SU-DHL-6 (cell line): ENCODE measurements around the gene CD109.

ENCODE experiments used
- H2AFZ ChIP-seq: fragments of 200-600 bp; sonication (generic); 2 replicates; pipeline ENCODE4 v1.6.1; 2014; ENCODE audit warnings: low read depth, mild to moderate bottlenecking, moderate library complexity, mixed read lengths, antibody characterized with exemption, low read length; ENCODE audit not compliant: severe bottlenecking
- H3F3A ChIP-seq: fragments of 200-600 bp; shearing (Covaris generic); 2 replicates; pipeline ENCODE4 v1.6.0; 2016; ENCODE audit warnings: antibody characterized with exemption, mild to moderate bottlenecking; ENCODE audit not compliant: insufficient read depth
- H3K27ac ChIP-seq: fragments of 200-600 bp; sonication (generic); 2 replicates; pipeline ENCODE4 v1.5.1; 2016; ENCODE audit warnings: low read depth, mild to moderate bottlenecking, low read length, moderate library complexity, mixed read lengths
- H3K27me3 ChIP-seq: fragments of 200-600 bp; sonication (generic), shearing (Covaris generic); 2 replicates; pipeline ENCODE4 v1.6.0; 2014; ENCODE audit warnings: mild to moderate bottlenecking, low read length
- H3K36me3 ChIP-seq: fragments of 200-600 bp; sonication (generic); 2 replicates; pipeline ENCODE4 v1.6.1; 2014; ENCODE audit warnings: mild to moderate bottlenecking, low read length, mixed read lengths
- H3K4me2 ChIP-seq: fragments of 300-600, 200-600 bp; shearing (Covaris generic), sonication (generic); 2 replicates; pipeline ENCODE4 v1.6.0; 2014; ENCODE audit warnings: low read length, low read depth, mild to moderate bottlenecking; ENCODE audit not compliant: poor library complexity, severe bottlenecking
- H3K4me3 ChIP-seq: fragments of 200-600 bp; sonication (generic); 2 replicates; pipeline ENCODE4 v1.5.1; 2014; ENCODE audit warnings: antibody characterized with exemption, low read length, mild to moderate bottlenecking, mixed read lengths; ENCODE audit not compliant: insufficient read depth, poor library complexity, severe bottlenecking
- H3K79me2 ChIP-seq: fragments of 200-600 bp; sonication (generic); 2 replicates; pipeline ENCODE4 v1.6.1; 2014; ENCODE audit warnings: mild to moderate bottlenecking, low read length, moderate library complexity; ENCODE audit not compliant: insufficient read depth
- H3K9ac ChIP-seq: fragments of 200-600 bp; sonication (generic); 2 replicates; pipeline ENCODE4 v1.7.0; 2014; ENCODE audit warnings: mild to moderate bottlenecking, low read length
- H3K9me2 ChIP-seq: fragments of 200-600 bp; sonication (generic); replicated peaks from 2 replicates; pipeline ENCODE4 v1.6.1; 2014; ENCODE audit warnings: low read length; ENCODE audit not compliant: insufficient read depth
- H3K9me3 ChIP-seq: fragments of 200-600 bp; sonication (generic); 2 replicates; pipeline ENCODE4 v1.6.1; 2014; ENCODE audit warnings: low read length, mixed read lengths; ENCODE audit not compliant: insufficient read depth
- H4K20me1 ChIP-seq: fragments of 200-600 bp; sonication (generic); 2 replicates; pipeline ENCODE4 v1.6.1; 2014; ENCODE audit warnings: low read depth, mild to moderate bottlenecking, antibody characterized with exemption, low read length, moderate library complexity, mixed read lengths
- EZH2phosphoT487 ChIP-seq: fragments of 200-600 bp; sonication (generic), shearing (Covaris generic); conservative IDR thresholded peaks from 2 replicates; pipeline ENCODE4 v1.6.1; 2018; ENCODE audit warnings: mild to moderate bottlenecking, antibody characterized with exemption, low read length, moderate library complexity, mixed read lengths
- TF ChIP-seq, protein P1 (sequence below): fragments of 200-600 bp; sonication (generic); IDR thresholded peaks from one replicate; pipeline ENCODE4 v1.5.1; 2017; ENCODE audit warnings: antibody characterized with exemption, mild to moderate bottlenecking, low read length, moderate library complexity; ENCODE audit not compliant: insufficient read depth, poor library complexity, severe bottlenecking

CD109 gene

DNA sequence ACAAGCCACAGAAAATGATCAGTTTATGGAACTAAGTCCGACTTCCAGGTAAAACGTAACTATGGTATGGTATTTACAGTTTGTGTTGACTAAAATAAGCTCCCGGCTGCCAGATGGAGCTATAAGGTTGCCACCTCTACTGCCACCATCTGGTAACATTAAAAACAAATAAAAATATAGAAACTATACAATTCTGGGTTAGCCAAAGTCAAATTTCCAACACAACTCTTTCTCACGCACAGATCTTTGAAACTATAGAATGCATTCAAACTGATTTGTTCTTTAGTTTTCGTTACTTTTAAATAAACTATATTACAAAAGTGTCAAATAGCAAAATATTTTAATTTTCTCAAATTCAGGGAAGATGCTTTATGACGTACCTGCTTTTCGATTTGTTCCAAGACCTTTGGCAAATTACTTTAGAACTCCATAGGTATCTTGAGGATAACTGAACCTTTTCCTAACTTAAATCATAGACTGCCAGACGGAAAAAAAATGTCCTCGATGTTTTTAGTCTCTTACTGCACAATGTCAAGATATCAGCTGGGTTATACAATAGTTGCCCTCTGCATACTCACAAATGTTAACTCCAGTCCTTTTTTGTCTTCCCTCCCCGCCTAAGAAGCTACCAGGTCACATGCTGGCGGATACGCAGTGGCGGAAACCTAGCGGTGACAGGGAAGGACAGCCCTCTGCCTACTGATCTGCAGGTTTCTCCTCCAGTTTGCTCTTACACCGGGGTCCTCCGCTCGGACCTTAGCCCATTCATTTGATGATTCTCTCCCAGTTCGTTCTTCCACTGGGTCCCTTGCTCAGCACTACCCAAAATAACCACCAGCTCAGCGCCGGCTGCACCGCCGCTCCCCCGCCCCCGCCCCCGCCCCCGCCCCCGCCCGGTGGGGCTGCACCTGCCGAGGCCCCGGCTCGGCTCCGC is 43.1 kb upstream of the CD109 start:
- Histone ChIP-seq H3K9me3 (no peaks in the 10 kb centered on the region), H4K20me1 (no peaks in the 10 kb centered on the region), H2AFZ (peak overlapping the region; percentile 65), H3K36me3 (no peaks in the 10 kb centered on the region), H3K27me3 (no peaks in the 10 kb centered on the region), H3K9me2 (no peaks in the 10 kb centered on the region), H3K79me2 (peaks cover 13% of the 10 kb centered on the region), H3K9ac (peak overlapping the region; percentile 92), H3K27ac (peak overlapping the region; percentile 86), H3K4me3 (peak overlapping the region; percentile 63), H3K4me2 (peak overlapping the region; percentile 100), H3F3A (peaks cover 26% of the 10 kb centered on the region)
- no peak for TF ChIP-seq EZH2phosphoT487
- TF ChIP-seq, protein P1, sequence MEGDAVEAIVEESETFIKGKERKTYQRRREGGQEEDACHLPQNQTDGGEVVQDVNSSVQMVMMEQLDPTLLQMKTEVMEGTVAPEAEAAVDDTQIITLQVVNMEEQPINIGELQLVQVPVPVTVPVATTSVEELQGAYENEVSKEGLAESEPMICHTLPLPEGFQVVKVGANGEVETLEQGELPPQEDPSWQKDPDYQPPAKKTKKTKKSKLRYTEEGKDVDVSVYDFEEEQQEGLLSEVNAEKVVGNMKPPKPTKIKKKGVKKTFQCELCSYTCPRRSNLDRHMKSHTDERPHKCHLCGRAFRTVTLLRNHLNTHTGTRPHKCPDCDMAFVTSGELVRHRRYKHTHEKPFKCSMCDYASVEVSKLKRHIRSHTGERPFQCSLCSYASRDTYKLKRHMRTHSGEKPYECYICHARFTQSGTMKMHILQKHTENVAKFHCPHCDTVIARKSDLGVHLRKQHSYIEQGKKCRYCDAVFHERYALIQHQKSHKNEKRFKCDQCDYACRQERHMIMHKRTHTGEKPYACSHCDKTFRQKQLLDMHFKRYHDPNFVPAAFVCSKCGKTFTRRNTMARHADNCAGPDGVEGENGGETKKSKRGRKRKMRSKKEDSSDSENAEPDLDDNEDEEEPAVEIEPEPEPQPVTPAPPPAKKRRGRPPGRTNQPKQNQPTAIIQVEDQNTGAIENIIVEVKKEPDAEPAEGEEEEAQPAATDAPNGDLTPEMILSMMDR, result peak; percentile 19

DNA sequence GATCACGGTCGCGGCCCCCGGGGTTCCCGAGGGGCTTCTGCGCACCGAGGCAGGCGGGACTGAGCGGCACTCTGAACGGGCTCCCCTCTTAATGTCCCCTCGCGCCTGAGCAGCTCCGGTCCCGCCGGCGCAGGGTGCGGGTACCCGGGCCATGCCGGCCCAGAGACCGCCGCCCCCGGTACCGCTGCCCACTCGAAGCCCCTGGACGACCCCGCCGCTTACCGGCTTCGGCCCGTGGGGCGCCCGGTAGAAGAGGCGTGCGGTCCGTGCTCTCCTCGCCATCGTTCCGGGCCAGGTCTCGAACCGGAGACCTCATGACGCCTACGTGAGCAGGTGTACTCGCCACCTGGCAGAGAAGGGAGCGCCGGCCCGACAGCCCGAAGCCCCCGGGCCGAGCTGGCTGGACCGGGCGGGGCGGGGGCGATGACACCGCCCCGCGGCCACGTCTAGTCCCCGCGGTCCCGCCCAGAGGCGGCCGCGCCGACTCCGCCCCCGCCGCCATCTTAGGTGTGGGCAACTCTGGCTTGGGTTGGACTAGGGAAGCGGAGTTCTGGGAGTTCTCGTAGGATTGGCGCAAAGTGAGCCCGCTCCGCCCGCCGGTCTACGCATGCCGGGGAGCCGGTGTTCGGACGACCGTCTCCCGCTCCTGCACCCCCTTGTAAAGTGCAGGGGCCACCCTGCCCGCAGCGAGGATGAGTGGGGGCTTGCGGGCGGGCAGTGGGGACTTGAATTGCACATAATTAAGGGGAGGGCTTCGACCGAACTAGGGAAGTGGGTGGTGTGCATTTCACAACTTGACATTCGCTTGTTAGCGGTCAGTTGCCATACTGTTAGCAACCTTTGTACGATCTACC is 42.2 kb upstream of the CD109 start, which contains the start of gene SLC17A5:
TSS of gene SLC17A5 (minus strand) at position 422 of the 854 bp plus-strand sequence. CDS start at position 316, 106 bp downstream.
- Histone ChIP-seq H3K9me2 (no peaks in the 10 kb centered on the region), H3K9ac (peak within 1 kb of the TSS; percentile 92), H3K36me3 (no peaks in the 10 kb centered on the region), H3K9me3 (no peaks in the 10 kb centered on the region), H2AFZ (peak within 1 kb of the TSS; percentile 84), H3K79me2 (peaks cover 13% of the 10 kb centered on the region), H3F3A (peaks cover 26% of the 10 kb centered on the region), H3K4me2 (peak within 1 kb of the TSS; percentile 100), H3K27ac (peak within 1 kb of the TSS; percentile 86), H3K4me3 (peak within 1 kb of the TSS; percentile 63), H3K27me3 (no peaks in the 10 kb centered on the region), H4K20me1 (no peaks in the 10 kb centered on the region)
- TF ChIP-seq EZH2phosphoT487, result no peak
- TF ChIP-seq, protein P1, result no peak

DNA sequence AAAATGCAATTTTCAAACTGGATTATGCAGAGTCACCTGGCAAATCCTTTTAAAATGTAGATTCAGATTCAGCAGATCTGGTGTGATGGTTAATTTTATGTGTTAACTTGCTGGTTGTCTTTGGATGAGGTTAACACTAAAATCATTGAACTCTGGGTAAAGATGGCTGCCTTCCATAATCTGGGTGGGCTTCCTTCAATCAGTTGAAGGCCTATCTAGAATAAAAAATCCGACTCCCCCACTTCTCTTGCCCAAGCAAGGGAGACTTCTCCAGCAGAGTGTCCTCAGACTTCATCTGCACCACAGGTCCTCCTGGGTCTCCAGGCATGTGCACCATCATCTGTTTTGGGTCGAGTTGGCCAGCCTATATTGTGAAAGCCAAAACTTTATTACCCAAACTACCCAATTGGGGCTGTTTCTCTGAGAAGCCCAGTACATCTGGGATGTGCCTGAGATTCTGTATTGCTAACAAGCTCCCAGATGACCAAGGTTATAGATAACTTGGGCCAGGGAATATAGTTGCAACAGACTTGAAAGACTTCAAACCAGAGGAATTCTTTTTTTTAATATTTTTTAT is 40.6 kb upstream of the CD109 start:
- H3K9me2 ChIP-seq, result no peaks in the 10 kb centered on the region
- H3F3A ChIP-seq, result peaks cover 26% of the 10 kb centered on the region
- no peaks in the 10 kb centered on the region for H3K27me3 ChIP-seq
- no peak overlapping the region for H2AFZ ChIP-seq
- H3K36me3 ChIP-seq, result no peaks in the 10 kb centered on the region
- no peak for TF ChIP-seq EZH2phosphoT487
- TF ChIP-seq, protein P1, result no peak
- H3K79me2 ChIP-seq, result peaks cover 13% of the 10 kb centered on the region
- H3K27ac ChIP-seq, result no peak overlapping the region
- H3K9ac ChIP-seq, result no peak overlapping the region
- H3K4me2 ChIP-seq, result peak overlapping the region; percentile 100
- H3K9me3 ChIP-seq, result no peaks in the 10 kb centered on the region
- no peak overlapping the region for H3K4me3 ChIP-seq
- H4K20me1 ChIP-seq, result no peaks in the 10 kb centered on the region
